GM23338 (cell line): ENCODE data around the gene FCRL5. TPM values are rescaled to one million over a fixed set of nuclear protein-coding genes. Genes with fewer than 3 reads are reported as not detected.

ENCODE experiments used
- ATAC-seq: fragments of 200-7000 bp; cut with Tn5 transposase; 3 replicates; pipeline ENCODE4 v1.9.1; 2020
- DNase-seq: peaks from one replicate; pipeline ENCODE4 v3.0.0-alpha.2; 2015; ENCODE audit warnings: low spot score
- H2AFZ ChIP-seq: fragments of 200-600 bp; sonication (generic); 2 replicates; pipeline ENCODE4 v1.8.0; 2016; ENCODE audit warnings: antibody characterized with exemption, mild to moderate bottlenecking, moderate library complexity
- H3F3A ChIP-seq: fragments of 200-600 bp; sonication (generic); replicated peaks from 2 replicates; pipeline ENCODE4 v1.8.0; 2017; ENCODE audit warnings: antibody characterized with exemption, mixed run types, low read depth
- H3K27ac ChIP-seq: fragments of 200-600 bp; sonication (generic); 2 replicates; pipeline ENCODE4 v1.6.1; 2016; ENCODE audit warnings: low read depth
- H3K27me3 ChIP-seq: fragments of 200-600 bp; sonication (generic); 2 replicates; pipeline ENCODE4 v1.8.0; 2016; ENCODE audit warnings: mild to moderate bottlenecking, mixed run types, moderate library complexity; ENCODE audit not compliant: insufficient read depth
- H3K36me3 ChIP-seq: fragments of 200-600 bp; sonication (generic); 2 replicates; pipeline ENCODE4 v1.8.0; 2016; ENCODE audit warnings: mild to moderate bottlenecking; ENCODE audit not compliant: insufficient read depth
- H3K4me1 ChIP-seq: fragments of 200-600 bp; sonication (generic); 2 replicates; pipeline ENCODE4 v1.8.0; 2016; ENCODE audit warnings: mild to moderate bottlenecking, moderate library complexity; ENCODE audit not compliant: insufficient read depth
- H3K4me2 ChIP-seq: fragments of 200-600 bp; sonication (generic); 2 replicates; pipeline ENCODE4 v1.7.1; 2017; ENCODE audit warnings: mixed run types
- H3K4me3 ChIP-seq: fragments of 200-600 bp; sonication (generic); 2 replicates; pipeline ENCODE4 v1.6.1; 2016; ENCODE audit warnings: mixed run types
- H3K79me2 ChIP-seq: fragments of 200-600 bp; sonication (generic); replicated peaks from 2 replicates; pipeline ENCODE4 v1.8.0; 2017; ENCODE audit warnings: mild to moderate bottlenecking; ENCODE audit not compliant: insufficient read depth
- H3K9me2 ChIP-seq: fragments of 200-600 bp; sonication (generic); 2 replicates; pipeline ENCODE4 v1.8.0; 2017; ENCODE audit not compliant: insufficient read depth
- H4K20me1 ChIP-seq: fragments of 200-600 bp; sonication (generic); replicated peaks from 2 replicates; pipeline ENCODE4 v1.8.0; 2017; ENCODE audit warnings: mild to moderate bottlenecking; ENCODE audit not compliant: insufficient read depth
- H3K27ac Mint-ChIP-seq: 2 replicates; pipeline ENCODE4 v1.8.0; 2020; ENCODE audit warnings: inconsistent platforms, mild to moderate bottlenecking, moderate library complexity, mixed read lengths
- H3K27me3 Mint-ChIP-seq: 3 replicates; pipeline ENCODE4 v1.8.0; 2022; ENCODE audit warnings: low read depth, mild to moderate bottlenecking, moderate library complexity, mixed read lengths, inconsistent platforms; ENCODE audit not compliant: insufficient read depth, poor library complexity
- H3K36me3 Mint-ChIP-seq: 3 replicates; pipeline ENCODE4 v1.8.0; 2021; ENCODE audit warnings: low read depth, mild to moderate bottlenecking, inconsistent platforms, moderate library complexity, mixed read lengths
- H3K4me1 Mint-ChIP-seq: 3 replicates; pipeline ENCODE4 v1.8.0; 2020; ENCODE audit warnings: mild to moderate bottlenecking, inconsistent platforms, mixed read lengths
- H3K4me3 Mint-ChIP-seq: 3 replicates; pipeline ENCODE4 v1.8.0; 2021; ENCODE audit warnings: moderate library complexity, mild to moderate bottlenecking, inconsistent platforms, mixed read lengths
- H3K9me3 Mint-ChIP-seq: 3 replicates; pipeline ENCODE4 v1.8.0; 2020; ENCODE audit warnings: moderate library complexity, mild to moderate bottlenecking, inconsistent platforms, mixed read lengths
- CREB1 ChIP-seq: fragments of 250-450 bp; sonication (Bioruptor Pico); IDR thresholded peaks from 2 replicates; pipeline ENCODE4 v1.5.0; 2020; ENCODE audit warnings: low read depth, mild to moderate bottlenecking, moderate library complexity
- ETS1 ChIP-seq: IDR thresholded peaks from 2 replicates; pipeline ENCODE4 v1.6.1; 2016; ENCODE audit warnings: antibody characterized with exemption
- EZH2 ChIP-seq: fragments of 200-600 bp; sonication (generic); IDR thresholded peaks from one replicate; pipeline ENCODE4 v1.8.0; 2017; ENCODE audit warnings: antibody characterized with exemption, mild to moderate bottlenecking, low read depth; ENCODE audit not compliant: unreplicated experiment
- EZH2phosphoT487 ChIP-seq: fragments of 200-600 bp; sonication (generic); IDR thresholded peaks from one replicate; pipeline ENCODE4 v1.8.1; 2018; ENCODE audit warnings: antibody characterized with exemption; ENCODE audit not compliant: unreplicated experiment
- JUNB ChIP-seq: IDR thresholded peaks from one replicate; pipeline ENCODE4 v1.6.1; 2016; ENCODE audit warnings: antibody characterized with exemption; ENCODE audit not compliant: unreplicated experiment
- NANOG ChIP-seq: IDR thresholded peaks from 2 replicates; pipeline ENCODE4 v1.6.1; 2016; ENCODE audit warnings: antibody characterized with exemption, borderline replicate concordance
- POLR2AphosphoS5 ChIP-seq: IDR thresholded peaks from 2 replicates; pipeline ENCODE4 v1.6.1; 2016; ENCODE audit warnings: antibody characterized with exemption, low read depth
- STAT1 ChIP-seq: IDR thresholded peaks from one replicate; pipeline ENCODE4 v1.6.1; 2016; ENCODE audit warnings: antibody characterized with exemption; ENCODE audit not compliant: unreplicated experiment
- ZNF114 ChIP-seq: fragments of 250-450 bp; sonication (Bioruptor Pico); IDR thresholded peaks from 2 replicates; pipeline ENCODE4 v1.5.0; 2020; ENCODE audit warnings: mild to moderate bottlenecking, moderate library complexity
- ZNF331 ChIP-seq: fragments of 250-450 bp; sonication (Bioruptor Pico); IDR thresholded peaks from 2 replicates; pipeline ENCODE4 v1.5.0; 2020; ENCODE audit warnings: low read depth, mild to moderate bottlenecking, moderate library complexity
- polyA plus RNA-seq: library from polyadenylated mRNA; unstranded; fragments of >200 nt; fragmentation: Nextera tagmentation; extraction: Ambion mirVana; gene quantifications from 2 replicates; pipeline ENCODE4 v1.2.1, GENCODE V29; 2016
- total RNA-seq: library from RNA; depleted of rRNA; stranded (reverse); fragments of >200 nt; shearing (Covaris generic); gene quantifications from 2 replicates; pipeline ENCODE4 v1.2.3, GENCODE V29; 2014
- TF ChIP-seq, protein P1 (sequence below): fragments of 250-450 bp; sonication (Bioruptor Pico); IDR thresholded peaks from 2 replicates; pipeline ENCODE4 v1.5.0; 2020; ENCODE audit warnings: mild to moderate bottlenecking, moderate library complexity
- TF ChIP-seq, protein P2 (sequence below): IDR thresholded peaks from one replicate; pipeline ENCODE4 v1.6.1; 2018; ENCODE audit warnings: antibody characterized with exemption; ENCODE audit not compliant: unreplicated experiment
- TF ChIP-seq, protein P3 (sequence below), 2 experiments: fragments of 200-600 bp in 1 of 2; sonication (generic) in 1 of 2; conservative IDR thresholded peaks; 2 replicates each; pipeline versions ENCODE4 v1.5.1 to v1.6.1; 2016 to 2017; ENCODE audit warnings: antibody characterized with exemption in 2 of 2, low read depth in 2 of 2, mild to moderate bottlenecking in 2 of 2, moderate library complexity in 1 of 2

FCRL5 gene
- total and polyA plus RNA-seq, 2 experiments from 2014 or later: 0.79 to 2.8 TPM

GRCh38 chr1:157487504-157487903, 64.8 kb downstream of the FCRL5 start:
- no peak overlapping the region for H3K4me3 Mint-ChIP-seq
- DNase-seq: no peak

More at GRCh38 chr1:157487504-157487903, 64.8 kb downstream of the FCRL5 start:
- Mint-ChIP-seq H3K27ac (no peak overlapping the region), H3K36me3 (no peaks in the 10 kb centered on the region; the same call in 2 of the 3 replicates), H3K4me1 (no peaks in the 10 kb centered on the region; the same call in 2 of the 3 replicates), H3K27me3 (peaks cover 5% of the 10 kb centered on the region), H3K9me3 (no peaks in the 10 kb centered on the region)
- no peak overlapping the region for H2AFZ ChIP-seq
- H3K9me2 ChIP-seq: no peaks in the 10 kb centered on the region
- no peaks in the 10 kb centered on the region for H3K36me3 ChIP-seq
- TF ChIP-seq NANOG (no peak), JUNB (no peak), CREB1 (no peak), EZH2phosphoT487 (no peak), ZNF331 (CRISPR knock-in tag) (no peak), ETS1 (no peak), POLR2AphosphoS5 (no peak), STAT1 (no peak), ZNF114 (CRISPR knock-in tag) (no peak), EZH2 (no peak)
- TF ChIP-seq, protein P1, sequence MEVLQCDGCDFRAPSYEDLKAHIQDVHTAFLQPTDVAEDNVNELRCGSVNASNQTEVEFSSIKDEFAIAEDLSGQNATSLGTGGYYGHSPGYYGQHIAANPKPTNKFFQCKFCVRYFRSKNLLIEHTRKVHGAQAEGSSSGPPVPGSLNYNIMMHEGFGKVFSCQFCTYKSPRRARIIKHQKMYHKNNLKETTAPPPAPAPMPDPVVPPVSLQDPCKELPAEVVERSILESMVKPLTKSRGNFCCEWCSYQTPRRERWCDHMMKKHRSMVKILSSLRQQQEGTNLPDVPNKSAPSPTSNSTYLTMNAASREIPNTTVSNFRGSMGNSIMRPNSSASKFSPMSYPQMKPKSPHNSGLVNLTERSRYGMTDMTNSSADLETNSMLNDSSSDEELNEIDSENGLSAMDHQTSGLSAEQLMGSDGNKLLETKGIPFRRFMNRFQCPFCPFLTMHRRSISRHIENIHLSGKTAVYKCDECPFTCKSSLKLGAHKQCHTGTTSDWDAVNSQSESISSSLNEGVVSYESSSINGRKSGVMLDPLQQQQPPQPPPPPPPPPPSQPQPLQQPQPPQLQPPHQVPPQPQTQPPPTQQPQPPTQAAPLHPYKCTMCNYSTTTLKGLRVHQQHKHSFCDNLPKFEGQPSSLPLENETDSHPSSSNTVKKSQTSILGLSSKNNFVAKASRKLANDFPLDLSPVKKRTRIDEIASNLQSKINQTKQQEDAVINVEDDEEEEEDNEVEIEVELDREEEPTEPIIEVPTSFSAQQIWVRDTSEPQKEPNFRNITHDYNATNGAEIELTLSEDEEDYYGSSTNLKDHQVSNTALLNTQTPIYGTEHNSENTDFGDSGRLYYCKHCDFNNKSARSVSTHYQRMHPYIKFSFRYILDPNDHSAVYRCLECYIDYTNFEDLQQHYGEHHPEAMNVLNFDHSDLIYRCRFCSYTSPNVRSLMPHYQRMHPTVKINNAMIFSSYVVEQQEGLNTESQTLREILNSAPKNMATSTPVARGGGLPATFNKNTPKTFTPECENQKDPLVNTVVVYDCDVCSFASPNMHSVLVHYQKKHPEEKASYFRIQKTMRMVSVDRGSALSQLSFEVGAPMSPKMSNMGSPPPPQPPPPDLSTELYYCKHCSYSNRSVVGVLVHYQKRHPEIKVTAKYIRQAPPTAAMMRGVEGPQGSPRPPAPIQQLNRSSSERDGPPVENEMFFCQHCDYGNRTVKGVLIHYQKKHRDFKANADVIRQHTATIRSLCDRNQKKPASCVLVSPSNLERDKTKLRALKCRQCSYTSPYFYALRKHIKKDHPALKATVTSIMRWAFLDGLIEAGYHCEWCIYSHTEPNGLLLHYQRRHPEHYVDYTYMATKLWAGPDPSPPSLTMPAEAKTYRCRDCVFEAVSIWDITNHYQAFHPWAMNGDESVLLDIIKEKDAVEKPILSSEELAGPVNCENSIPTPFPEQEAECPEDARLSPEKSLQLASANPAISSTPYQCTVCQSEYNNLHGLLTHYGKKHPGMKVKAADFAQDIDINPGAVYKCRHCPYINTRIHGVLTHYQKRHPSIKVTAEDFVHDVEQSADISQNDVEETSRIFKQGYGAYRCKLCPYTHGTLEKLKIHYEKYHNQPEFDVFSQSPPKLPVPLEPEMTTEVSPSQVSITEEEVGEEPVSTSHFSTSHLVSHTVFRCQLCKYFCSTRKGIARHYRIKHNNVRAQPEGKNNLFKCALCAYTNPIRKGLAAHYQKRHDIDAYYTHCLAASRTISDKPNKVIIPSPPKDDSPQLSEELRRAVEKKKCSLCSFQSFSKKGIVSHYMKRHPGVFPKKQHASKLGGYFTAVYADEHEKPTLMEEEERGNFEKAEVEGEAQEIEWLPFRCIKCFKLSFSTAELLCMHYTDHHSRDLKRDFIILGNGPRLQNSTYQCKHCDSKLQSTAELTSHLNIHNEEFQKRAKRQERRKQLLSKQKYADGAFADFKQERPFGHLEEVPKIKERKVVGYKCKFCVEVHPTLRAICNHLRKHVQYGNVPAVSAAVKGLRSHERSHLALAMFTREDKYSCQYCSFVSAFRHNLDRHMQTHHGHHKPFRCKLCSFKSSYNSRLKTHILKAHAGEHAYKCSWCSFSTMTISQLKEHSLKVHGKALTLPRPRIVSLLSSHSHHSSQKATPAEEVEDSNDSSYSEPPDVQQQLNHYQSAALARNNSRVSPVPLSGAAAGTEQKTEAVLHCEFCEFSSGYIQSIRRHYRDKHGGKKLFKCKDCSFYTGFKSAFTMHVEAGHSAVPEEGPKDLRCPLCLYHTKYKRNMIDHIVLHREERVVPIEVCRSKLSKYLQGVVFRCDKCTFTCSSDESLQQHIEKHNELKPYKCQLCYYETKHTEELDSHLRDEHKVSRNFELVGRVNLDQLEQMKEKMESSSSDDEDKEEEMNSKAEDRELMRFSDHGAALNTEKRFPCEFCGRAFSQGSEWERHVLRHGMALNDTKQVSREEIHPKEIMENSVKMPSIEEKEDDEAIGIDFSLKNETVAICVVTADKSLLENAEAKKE (CRISPR knock-in tag): no peak
- TF ChIP-seq, protein P2, sequence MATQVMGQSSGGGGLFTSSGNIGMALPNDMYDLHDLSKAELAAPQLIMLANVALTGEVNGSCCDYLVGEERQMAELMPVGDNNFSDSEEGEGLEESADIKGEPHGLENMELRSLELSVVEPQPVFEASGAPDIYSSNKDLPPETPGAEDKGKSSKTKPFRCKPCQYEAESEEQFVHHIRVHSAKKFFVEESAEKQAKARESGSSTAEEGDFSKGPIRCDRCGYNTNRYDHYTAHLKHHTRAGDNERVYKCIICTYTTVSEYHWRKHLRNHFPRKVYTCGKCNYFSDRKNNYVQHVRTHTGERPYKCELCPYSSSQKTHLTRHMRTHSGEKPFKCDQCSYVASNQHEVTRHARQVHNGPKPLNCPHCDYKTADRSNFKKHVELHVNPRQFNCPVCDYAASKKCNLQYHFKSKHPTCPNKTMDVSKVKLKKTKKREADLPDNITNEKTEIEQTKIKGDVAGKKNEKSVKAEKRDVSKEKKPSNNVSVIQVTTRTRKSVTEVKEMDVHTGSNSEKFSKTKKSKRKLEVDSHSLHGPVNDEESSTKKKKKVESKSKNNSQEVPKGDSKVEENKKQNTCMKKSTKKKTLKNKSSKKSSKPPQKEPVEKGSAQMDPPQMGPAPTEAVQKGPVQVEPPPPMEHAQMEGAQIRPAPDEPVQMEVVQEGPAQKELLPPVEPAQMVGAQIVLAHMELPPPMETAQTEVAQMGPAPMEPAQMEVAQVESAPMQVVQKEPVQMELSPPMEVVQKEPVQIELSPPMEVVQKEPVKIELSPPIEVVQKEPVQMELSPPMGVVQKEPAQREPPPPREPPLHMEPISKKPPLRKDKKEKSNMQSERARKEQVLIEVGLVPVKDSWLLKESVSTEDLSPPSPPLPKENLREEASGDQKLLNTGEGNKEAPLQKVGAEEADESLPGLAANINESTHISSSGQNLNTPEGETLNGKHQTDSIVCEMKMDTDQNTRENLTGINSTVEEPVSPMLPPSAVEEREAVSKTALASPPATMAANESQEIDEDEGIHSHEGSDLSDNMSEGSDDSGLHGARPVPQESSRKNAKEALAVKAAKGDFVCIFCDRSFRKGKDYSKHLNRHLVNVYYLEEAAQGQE: no peak
- TF ChIP-seq, protein P3, sequence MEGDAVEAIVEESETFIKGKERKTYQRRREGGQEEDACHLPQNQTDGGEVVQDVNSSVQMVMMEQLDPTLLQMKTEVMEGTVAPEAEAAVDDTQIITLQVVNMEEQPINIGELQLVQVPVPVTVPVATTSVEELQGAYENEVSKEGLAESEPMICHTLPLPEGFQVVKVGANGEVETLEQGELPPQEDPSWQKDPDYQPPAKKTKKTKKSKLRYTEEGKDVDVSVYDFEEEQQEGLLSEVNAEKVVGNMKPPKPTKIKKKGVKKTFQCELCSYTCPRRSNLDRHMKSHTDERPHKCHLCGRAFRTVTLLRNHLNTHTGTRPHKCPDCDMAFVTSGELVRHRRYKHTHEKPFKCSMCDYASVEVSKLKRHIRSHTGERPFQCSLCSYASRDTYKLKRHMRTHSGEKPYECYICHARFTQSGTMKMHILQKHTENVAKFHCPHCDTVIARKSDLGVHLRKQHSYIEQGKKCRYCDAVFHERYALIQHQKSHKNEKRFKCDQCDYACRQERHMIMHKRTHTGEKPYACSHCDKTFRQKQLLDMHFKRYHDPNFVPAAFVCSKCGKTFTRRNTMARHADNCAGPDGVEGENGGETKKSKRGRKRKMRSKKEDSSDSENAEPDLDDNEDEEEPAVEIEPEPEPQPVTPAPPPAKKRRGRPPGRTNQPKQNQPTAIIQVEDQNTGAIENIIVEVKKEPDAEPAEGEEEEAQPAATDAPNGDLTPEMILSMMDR (conservative IDR thresholded peaks at IDR 0.05; ENCODE audit: low read depth in 2 of 2): no peak
- H3K4me3 ChIP-seq: no peak overlapping the region
- H3F3A ChIP-seq: no peaks in the 10 kb centered on the region
- H3K79me2 ChIP-seq: no peaks in the 10 kb centered on the region
- H3K27me3 ChIP-seq: no peaks in the 10 kb centered on the region
- H3K27ac ChIP-seq: no peak overlapping the region
- H3K4me1 ChIP-seq: no peaks in the 10 kb centered on the region; the same call in 1 of the 2 replicates
- no peak overlapping the region for H3K4me2 ChIP-seq
- no peaks in the 10 kb centered on the region for H4K20me1 ChIP-seq
- ATAC-seq: no peak
